Measurements from ENCODE around the gene PBX3. TPM values are rescaled to one million over a fixed set of nuclear protein-coding genes. Genes with fewer than 3 reads are reported as not detected.
A peak's percentile ranks its signal among the peaks of the same experiment; 100 is the strongest.

Gene PBX3
- total and polyA plus RNA-seq, 2 donors (not counting 1 experiment from before 2014, with no cell fraction given): 35.8 to 51.8 TPM

DNA sequence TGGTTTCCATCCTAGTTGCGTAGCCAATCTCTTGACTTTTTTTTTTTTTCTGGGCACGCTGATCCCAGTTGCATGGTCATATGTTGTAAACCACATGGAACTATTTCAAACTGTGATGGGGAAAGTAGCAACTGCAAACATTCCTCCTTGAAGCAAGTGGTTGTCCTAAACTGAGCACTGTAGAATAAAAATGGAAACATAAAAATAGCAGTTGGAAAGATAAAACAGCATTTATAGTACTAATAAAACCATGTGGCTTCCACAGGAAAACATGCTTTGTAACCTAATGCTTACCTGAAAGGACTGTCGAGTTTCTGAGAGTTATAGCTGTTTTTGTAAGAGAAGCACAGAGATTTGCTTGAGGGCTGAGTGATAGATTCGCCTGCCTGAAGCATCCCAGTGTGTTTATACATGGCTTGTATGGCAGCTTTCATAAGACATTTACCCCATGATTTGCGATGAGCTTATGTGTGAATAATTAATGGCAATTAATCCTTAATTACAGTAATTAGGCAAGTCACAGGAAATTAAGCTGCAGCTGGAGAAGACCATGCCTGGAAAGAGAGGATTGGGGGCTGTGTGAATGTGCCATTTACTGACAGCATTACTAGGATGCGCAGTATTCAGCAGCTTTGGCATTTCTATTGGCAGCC is 136.5 kb downstream of the PBX3 start:
- Histone ChIP-seq H3K4me3 (replicated peaks in 1 of 4; ENCODE audit: control extremely low read depth in 1 of 4, insufficient read depth in 1 of 4, low read depth in 3 of 4, low read length in 4 of 4) (no peak overlapping the region), H3K36me3 (ENCODE audit: control insufficient read depth, insufficient read depth, low read length) (no peaks in the 10 kb centered on the region), H3K27me3 (ENCODE audit: control insufficient read depth, insufficient read depth, low read length) (no peaks in the 10 kb centered on the region), H4K20me1 (ENCODE audit: control insufficient read depth, extremely low read depth, insufficient read depth, low read length) (no peaks in the 10 kb centered on the region), H3K9ac (ENCODE audit: insufficient read depth, low read length) (no peak overlapping the region), H3K79me2 (ENCODE audit: control insufficient read depth, insufficient read depth, low read length) (peaks cover 41% of the 10 kb centered on the region), H3K27ac (ENCODE audit: insufficient read depth, low read length) (no peak overlapping the region), H2AFZ (ENCODE audit: low read length) (no peak overlapping the region), H3K4me2 (ENCODE audit: extremely low read depth, insufficient read depth, low read length) (no peak overlapping the region), H3K9me3 (ENCODE audit: control insufficient read depth, insufficient read depth, low read depth, low read length) (no peaks in the 10 kb centered on the region), H3K4me1 (ENCODE audit: control insufficient read depth, extremely low read depth, insufficient read depth, low read length) (peaks cover 7% of the 10 kb centered on the region)
- peak; percentile 30 to 35 for DNase-seq (ENCODE audit: low read depth in 2 of 2)
- no peak for TF ChIP-seq EZH2 (IDR thresholded peaks at IDR 0.05; ENCODE audit: low read length, missing control alignments)
- TF ChIP-seq, protein P1, sequence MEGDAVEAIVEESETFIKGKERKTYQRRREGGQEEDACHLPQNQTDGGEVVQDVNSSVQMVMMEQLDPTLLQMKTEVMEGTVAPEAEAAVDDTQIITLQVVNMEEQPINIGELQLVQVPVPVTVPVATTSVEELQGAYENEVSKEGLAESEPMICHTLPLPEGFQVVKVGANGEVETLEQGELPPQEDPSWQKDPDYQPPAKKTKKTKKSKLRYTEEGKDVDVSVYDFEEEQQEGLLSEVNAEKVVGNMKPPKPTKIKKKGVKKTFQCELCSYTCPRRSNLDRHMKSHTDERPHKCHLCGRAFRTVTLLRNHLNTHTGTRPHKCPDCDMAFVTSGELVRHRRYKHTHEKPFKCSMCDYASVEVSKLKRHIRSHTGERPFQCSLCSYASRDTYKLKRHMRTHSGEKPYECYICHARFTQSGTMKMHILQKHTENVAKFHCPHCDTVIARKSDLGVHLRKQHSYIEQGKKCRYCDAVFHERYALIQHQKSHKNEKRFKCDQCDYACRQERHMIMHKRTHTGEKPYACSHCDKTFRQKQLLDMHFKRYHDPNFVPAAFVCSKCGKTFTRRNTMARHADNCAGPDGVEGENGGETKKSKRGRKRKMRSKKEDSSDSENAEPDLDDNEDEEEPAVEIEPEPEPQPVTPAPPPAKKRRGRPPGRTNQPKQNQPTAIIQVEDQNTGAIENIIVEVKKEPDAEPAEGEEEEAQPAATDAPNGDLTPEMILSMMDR (conservative IDR thresholded peaks at IDR 0.05 in 1 of 2, IDR thresholded peaks at IDR 0.05 in 1 of 2; ENCODE audit: low read depth in 1 of 2, low read length in 2 of 2): no peak

DNA sequence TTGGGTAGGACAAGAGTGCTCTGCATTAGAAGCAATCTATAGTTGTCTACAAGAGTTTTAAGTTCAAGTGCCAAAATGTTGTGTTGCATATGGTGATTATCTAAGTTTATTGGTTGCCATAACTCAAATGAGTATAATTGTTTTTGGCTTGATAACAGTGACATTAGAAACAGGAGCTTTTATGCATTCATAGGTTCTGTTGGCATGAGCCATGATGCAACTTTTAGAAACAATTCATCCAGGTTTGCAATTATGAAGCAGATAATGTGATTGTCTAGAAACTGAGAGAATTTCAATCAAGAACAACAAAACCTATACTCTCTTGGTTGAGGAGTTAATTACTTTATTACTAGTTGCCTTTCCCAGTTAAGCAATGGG is 137.0 kb downstream of the PBX3 start:
- Histone ChIP-seq H3K4me1 (ENCODE audit: control insufficient read depth, extremely low read depth, insufficient read depth, low read length) (peaks cover 8% of the 10 kb centered on the region), H3K9me3 (ENCODE audit: control insufficient read depth, insufficient read depth, low read depth, low read length) (no peaks in the 10 kb centered on the region), H4K20me1 (ENCODE audit: control insufficient read depth, extremely low read depth, insufficient read depth, low read length) (no peaks in the 10 kb centered on the region), H3K36me3 (ENCODE audit: control insufficient read depth, insufficient read depth, low read length) (no peaks in the 10 kb centered on the region), H2AFZ (ENCODE audit: low read length) (no peak overlapping the region), H3K4me3 (replicated peaks in 1 of 4; ENCODE audit: control extremely low read depth in 1 of 4, insufficient read depth in 1 of 4, low read depth in 3 of 4, low read length in 4 of 4) (no peak overlapping the region), H3K9ac (ENCODE audit: insufficient read depth, low read length) (no peak overlapping the region), H3K27ac (ENCODE audit: insufficient read depth, low read length) (no peak overlapping the region), H3K79me2 (ENCODE audit: control insufficient read depth, insufficient read depth, low read length) (peaks cover 44% of the 10 kb centered on the region), H3K4me2 (ENCODE audit: extremely low read depth, insufficient read depth, low read length) (no peak overlapping the region), H3K27me3 (ENCODE audit: control insufficient read depth, insufficient read depth, low read length) (no peaks in the 10 kb centered on the region)
- TF ChIP-seq, protein P1 (conservative IDR thresholded peaks at IDR 0.05 in 1 of 2, IDR thresholded peaks at IDR 0.05 in 1 of 2; ENCODE audit: low read depth in 1 of 2, low read length in 2 of 2): no peak
- no peak for TF ChIP-seq EZH2 (IDR thresholded peaks at IDR 0.05; ENCODE audit: low read length, missing control alignments)
- peak in 1 of 2 donors; percentile 25 for DNase-seq (ENCODE audit: low read depth in 2 of 2)

DNA sequence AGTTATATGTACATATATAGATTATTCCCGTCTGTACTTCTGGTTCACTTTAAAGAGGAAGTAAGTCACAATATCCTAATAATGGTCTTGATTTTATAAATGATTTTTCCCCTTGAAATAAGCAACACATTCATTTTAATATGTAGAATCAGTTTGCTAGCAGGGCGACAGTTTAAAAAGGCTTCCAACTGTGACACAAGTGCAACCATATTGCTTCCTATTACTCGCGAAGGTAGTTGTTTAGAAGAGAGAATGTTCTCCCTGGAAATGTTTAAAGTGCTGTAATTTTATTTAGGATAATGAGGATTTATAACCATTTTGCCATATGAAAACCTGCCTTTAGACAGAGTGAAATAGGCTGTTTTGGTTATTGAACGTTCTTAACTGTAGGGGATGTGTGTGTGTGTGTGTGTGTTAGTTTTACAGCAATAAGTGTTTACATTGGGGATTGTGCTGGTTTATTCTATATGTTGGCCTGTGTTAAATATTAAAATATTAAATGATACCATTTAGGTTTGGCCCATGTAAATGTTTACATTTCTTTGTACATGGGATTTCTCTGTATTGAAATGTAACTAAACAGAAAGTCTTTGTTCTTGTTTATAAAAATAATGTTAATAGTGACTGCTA is 138.3 kb downstream of the PBX3 start:
- Histone ChIP-seq H2AFZ (ENCODE audit: low read length) (no peak overlapping the region), H3K4me3 (replicated peaks in 1 of 4; ENCODE audit: control extremely low read depth in 1 of 4, insufficient read depth in 1 of 4, low read depth in 3 of 4, low read length in 4 of 4) (no peak overlapping the region), H3K9me3 (ENCODE audit: control insufficient read depth, insufficient read depth, low read depth, low read length) (no peaks in the 10 kb centered on the region), H3K27ac (ENCODE audit: insufficient read depth, low read length) (no peak overlapping the region), H4K20me1 (ENCODE audit: control insufficient read depth, extremely low read depth, insufficient read depth, low read length) (no peaks in the 10 kb centered on the region), H3K79me2 (ENCODE audit: control insufficient read depth, insufficient read depth, low read length) (peaks cover 47% of the 10 kb centered on the region), H3K36me3 (ENCODE audit: control insufficient read depth, insufficient read depth, low read length) (no peaks in the 10 kb centered on the region), H3K9ac (ENCODE audit: insufficient read depth, low read length) (no peak overlapping the region), H3K4me2 (ENCODE audit: extremely low read depth, insufficient read depth, low read length) (no peak overlapping the region), H3K27me3 (ENCODE audit: control insufficient read depth, insufficient read depth, low read length) (no peaks in the 10 kb centered on the region), H3K4me1 (ENCODE audit: control insufficient read depth, extremely low read depth, insufficient read depth, low read length) (peaks cover 8% of the 10 kb centered on the region)
- TF ChIP-seq EZH2 (IDR thresholded peaks at IDR 0.05; ENCODE audit: low read length, missing control alignments): no peak
- TF ChIP-seq, protein P1 (conservative IDR thresholded peaks at IDR 0.05 in 1 of 2, IDR thresholded peaks at IDR 0.05 in 1 of 2; ENCODE audit: low read depth in 1 of 2, low read length in 2 of 2): no peak
- DNase-seq (ENCODE audit: low read depth in 2 of 2): peak in 1 of 2 donors; percentile 19
